GM19099 (cell line): ENCODE results near the gene DTNA.

ENCODE experiments used
- POLR2A ChIP-seq: IDR thresholded peaks from 3 replicates; pipeline ENCODE4 v1.6.1; 2011; ENCODE audit warnings: low read depth; ENCODE audit not compliant: insufficient read length; ENCODE audit errors: extremely low read depth

Gene DTNA

DNA sequence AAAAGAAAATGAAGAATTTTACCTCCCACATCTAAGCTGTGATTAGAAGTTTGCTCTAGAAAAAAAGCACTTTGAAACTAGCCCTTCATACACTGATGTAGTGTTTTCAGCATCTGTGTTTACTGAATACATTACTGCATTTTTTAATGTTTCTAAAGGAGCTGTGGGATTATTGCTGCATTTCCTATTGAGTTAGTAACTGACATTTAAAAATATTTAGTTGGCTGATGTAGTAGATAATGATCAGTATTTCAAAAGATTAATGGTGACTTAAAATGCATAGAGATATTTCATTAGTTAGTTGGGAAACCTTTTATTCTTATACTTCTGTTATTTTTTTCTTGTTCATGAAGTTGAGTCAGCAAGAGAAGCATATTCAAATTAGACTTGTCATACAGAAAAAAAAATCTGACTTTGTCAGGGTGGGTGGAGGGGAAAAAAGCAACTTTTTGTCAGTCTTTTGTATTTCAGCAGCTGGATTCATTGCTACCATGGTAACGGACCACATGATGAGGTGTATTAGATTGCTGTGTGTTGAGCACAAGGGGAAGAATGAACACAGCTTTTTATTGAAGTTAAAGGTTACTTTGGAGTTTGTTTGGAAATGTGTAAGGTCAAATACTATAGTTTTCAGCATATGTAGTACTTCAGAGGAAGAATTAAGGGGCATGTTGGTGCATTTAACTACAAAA, at the start of gene DTNA:
Gene DTNA (plus strand): TSS at position 549 of the 692 bp plus-strand sequence. CDS start 45,679 bp downstream, outside the sequence.
- TF ChIP-seq POLR2A, result no peak

DNA sequence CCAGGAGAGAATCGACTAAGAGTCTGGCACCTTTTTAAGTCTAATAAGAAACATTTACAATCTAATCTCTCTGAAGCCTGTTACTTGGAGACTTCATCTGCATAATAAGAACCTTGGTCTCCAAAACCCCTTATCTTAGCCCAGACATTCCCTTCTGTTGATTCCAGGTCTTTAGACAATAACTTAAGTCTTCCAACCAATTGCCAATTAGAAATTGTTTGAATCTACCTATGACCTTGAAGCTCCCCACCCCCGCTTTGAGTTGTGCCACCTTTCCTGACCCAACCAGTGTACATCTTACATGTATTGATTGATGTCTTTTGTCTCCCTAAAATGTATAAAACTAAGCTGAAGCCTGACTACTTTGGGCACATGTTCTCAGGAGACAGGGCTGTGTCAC, 49.5 kb upstream of the DTNA start:
- TF ChIP-seq POLR2A, result no peak

DNA sequence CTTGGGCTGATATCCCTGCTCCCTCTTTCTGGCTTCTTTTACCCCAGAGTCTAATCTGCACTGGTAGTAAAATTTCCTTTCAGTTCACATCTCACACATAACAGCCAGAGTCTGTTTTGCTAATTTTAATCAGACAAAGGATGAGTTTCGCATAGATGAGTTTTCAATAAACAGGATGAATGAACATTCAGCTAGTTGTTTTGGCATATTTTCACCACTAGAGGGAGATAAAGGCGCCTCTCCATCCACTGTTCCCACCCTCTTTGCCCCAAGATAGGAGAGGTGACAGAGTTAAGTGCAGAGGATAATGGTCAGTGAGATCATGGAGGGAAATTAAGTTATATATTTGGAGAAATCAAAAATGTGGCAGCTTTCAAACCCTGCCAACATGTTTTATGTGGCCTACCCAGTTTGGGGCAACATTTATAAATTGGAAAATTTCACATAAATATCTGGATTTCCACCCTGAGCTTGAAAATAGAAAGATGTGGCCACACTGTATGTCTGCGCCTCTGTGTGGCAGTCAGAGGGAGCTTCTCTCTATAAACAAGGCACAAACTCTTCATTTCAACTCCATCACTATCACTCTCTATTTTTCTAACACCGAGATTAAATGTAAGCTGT, 48.5 kb upstream of the DTNA start:
- no peak for TF ChIP-seq POLR2A

DNA sequence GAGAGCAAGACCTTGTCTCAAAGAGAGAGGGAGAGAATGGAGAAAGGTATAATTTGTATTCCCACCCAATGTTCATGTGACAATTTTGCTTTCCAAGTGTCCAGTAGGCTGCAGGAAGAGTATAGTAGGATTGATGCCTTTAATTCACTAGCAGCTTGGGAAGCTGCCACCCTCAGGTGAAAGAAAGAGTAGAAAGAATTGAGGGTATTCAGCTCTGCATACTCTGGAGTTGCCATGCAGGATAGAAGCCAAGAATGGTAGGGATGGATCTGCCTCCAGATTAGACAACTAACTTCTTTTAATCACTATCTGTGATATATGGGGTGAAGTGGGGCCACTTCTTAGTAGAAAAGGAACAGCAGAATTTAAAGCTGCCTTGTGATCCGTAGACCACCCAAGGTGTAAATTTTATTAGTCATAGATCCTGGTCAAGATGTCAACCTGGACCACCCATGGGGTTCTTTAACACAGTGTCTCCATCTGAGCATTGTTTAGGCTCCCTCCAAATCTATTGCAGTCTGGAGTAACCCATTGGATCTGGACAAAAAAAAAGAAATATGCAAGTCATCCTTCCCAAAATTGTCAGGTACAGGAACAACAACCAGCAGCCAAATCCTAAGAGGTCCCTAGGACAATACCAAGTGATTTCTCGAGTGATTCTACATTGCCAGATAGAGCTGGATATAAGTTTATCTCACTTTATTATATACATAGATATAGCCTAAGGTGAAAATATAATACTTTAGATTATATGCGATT, 33.1 kb upstream of the DTNA start:
- no peak for TF ChIP-seq POLR2A

DNA sequence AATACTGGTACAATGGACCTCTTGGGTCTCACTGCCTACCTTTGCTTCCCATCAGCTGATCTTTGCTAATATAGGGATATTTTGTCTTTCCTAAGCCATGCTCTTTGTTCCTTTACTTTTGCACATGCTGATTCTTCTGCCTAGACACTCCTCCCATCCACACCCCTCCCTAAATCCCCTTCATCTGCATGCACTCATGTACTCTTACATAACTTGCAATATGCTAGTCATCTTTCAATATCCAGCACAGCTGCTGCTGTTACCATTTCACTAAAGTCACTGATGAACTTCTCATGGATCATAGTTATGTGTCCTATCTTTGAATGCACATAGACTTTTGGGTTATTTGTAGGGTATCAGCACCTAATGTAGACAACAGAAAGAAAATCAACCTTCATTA, 18.5 kb upstream of the DTNA start:
- no peak for TF ChIP-seq POLR2A

DNA sequence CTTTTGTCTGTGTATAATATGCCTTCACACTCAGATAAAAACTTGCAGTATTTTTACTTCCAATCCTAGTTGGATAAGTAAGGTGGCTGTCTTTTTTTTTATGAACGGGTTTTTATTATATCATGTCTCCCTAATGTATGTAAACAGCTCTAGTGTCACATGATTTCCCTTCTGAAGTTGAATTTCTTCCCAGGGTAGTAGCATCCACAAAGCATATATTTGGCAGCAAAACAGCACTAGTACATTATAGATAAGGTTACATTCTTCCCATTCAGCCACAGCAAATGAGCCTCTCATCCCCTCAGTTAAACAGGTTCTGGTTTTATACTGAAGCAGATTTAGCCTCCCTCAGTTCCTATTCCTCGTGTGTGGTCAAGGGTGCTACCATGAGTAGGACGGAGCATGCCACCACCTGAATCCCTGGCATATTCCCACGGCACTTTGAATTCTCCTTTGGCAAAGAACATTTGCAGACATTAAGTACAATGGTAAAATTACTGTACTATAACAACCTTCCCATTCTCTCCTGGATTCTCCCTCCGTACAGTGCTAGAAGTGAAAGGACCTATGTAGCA, 15.4 kb upstream of the DTNA start:
- no peak for TF ChIP-seq POLR2A

DNA sequence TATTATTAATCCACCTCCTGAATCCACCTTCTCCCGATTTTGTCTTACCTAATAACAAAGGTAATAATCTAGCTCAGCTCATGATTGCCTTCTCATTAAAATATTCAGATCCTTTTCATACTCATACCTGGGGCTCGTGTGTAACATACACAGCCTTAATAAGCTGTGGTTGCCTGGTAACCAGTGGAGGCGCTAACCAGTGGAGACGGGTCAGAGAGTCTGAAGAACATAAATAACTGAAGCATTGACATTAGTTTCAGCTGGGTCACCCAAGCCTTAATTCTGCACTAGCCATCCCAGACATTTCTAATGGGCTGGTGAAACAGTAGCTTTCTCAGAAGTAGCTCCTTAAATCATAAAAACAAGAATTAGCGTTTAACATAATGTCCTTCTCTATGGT, 14.8 kb upstream of the DTNA start:
- no peak for TF ChIP-seq POLR2A

DNA sequence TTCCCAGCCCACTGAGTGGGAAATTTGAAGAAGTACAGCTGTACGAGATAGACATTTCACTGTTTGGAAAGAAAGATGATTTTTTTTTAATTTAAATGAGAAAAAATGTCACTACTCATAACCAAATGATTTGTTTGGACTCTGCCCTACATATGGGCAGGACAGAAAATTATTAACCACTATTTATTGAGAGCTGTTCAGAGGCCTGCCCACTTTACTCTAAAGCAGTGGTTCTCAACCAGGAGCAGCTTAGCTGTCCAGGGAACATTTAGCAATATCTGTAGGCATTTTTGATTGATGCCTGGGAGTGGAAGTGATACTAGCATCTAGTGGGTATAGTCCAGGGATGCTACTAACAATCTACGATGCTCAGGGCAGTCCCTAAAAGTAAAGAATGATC, 13.4 kb upstream of the DTNA start:
- TF ChIP-seq POLR2A, result no peak

DNA sequence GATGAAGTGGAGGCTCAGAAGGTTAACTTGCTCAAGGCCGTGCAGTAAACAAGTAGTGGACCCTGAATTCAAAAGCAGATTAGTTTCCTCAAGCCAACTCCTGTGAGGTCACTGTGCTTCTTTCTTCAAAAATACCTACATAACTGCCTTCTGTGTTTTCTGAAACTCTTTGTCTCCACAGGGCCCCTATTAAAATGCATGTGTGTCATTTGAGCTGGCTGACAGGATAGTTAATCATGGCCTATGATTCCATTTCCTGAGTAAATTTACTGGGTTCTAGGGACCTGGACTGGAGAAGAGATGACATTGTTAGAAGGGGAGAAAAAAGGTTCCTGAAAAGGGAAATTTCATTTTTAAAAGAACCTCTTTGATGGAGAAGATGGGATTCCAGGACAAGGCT, 12.9 kb upstream of the DTNA start:
- TF ChIP-seq POLR2A, result no peak

DNA sequence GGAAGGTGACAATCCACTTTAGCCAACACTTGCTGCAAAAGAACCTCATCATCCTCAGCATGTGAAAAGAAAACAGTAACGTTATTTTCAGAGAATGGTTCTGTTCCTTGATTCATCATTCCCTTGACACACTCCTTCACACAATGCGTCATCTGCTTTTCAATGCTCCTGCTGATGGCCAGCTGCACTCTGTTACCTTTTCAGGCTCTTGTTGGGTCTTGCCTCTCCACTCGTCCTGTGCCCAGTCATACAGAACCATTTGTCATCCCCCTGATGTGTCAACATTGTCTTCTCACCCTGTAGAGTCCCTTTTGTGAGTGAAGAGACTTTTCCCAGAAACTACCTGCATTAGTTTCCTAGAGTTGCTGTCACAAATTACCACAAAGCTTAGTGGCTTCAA, 12.2 kb upstream of the DTNA start:
- TF ChIP-seq POLR2A, result no peak

DNA sequence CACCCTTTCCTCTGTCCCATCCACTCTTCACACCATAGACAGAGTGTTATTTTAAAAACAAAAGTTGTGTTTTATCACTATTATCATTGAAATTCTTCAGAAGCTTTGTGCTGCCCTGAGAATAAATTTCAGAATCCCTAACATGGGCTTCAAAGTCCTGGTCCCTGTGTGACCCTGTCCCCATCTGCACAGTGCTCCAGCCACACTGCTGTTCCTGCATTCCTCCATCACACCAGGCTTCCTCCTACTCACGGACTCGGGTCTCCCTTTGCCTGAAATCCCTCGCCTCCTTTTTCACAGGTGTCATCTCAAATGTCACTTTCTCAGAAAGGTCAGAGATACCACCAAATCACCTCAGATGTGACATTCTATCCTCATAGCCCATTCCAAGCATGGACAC, 8.2 kb upstream of the DTNA start:
- no peak for TF ChIP-seq POLR2A

DNA sequence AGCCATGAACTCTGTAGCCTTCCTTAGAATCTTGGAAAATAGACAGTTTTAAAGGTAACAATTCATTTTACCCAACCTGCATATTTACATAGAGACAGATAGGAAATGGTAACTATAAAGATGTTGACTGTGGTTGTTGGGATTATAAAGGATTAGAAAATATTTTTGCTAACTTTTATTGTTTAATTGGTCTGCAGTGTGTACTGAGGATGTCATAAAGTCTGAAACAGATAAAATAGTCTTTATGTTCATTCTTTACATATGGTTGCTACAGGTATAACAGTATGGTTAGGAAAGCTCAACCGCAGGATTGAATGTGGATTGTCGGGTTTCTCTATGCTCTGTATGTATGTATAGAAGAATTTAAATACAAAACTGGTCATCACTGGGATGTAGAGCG, 7.3 kb upstream of the DTNA start:
- TF ChIP-seq POLR2A, result no peak

DNA sequence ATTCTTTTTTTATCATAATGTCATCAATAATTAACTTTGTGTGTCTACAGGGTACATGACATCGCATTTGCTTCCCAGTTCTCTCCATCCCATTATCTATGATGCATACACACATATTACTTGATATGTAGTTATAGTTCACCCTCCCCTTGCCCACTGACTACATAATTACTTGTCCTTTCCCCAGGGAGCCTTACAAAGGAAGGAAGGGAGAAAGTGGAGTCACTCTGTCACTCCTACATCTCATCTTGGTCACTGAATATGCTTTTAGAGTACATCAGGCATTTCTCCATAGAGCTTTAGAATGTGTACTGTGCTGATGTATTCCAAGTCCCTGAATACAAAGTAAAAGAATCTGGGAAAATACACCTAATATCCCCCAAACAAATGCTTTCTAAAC, 6.0 kb upstream of the DTNA start:
- TF ChIP-seq POLR2A, result no peak

DNA sequence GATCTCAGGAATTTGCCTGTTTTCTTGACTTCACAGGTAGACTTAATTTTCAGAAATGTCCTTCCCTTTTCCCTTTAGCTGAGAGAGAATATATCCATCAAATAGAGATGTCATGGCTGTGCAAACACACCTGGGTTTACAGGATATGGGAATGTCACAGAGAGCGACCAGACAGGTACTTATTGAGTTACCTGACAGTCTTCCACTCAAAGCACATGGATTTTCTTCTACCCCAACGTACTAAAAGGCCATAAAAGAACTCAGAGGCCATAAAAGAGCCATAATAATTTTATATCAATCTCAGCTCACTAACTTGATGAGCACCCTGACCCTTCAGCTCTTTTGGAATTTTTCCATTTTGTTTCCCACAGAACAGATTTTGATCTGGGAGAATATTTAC, 5.3 kb upstream of the DTNA start:
- no peak for TF ChIP-seq POLR2A

DNA sequence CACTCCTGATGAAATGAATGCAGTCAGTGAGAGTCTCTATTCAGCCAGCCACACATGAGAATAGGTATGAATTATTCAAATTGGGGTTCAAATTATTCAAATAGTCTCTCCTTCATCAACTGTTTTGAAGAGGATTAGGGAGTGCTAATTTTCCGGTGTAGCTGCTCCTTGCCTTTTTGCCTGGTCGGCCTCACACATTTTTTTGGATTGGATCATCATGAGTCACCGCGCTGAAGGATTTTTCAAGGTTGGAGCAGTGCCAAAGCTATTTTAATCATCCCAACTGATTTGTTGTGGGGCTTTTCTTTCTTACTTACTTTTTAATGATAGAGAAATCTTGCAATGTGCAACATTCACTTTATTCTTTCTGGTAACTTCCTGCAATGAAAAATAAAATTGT, 2.4 kb upstream of the DTNA start:
- no peak for TF ChIP-seq POLR2A

DNA sequence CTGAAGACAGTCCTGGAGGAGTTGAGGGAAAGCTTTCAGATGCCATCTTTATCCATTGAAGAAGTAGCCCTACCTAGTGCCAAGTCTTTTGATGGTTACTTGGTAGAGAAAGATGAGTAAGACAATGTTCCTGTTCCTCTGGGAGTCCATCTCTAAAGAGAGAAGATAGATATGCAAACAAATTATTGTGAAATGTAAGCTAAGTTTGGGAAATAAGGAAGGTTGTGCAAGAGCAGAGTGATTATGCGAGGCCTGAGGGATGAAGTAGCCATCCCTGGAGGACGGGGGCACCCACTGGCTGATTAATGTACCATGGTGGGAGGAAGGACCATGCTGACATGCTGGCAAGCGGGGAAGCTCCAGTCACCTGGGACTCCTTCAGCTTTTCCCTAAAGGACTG, 994 bp upstream of the DTNA start:
- TF ChIP-seq POLR2A, result no peak
